RWPE1 (cell line): ENCODE data around the gene KIAA1217.

Source experiments
- CTCF ChIA-PET: fragments of 350-600 bp; sonication (Branson Sonifier 250); formaldehyde crosslinking; extraction: SDS; loops from one replicate; lab custom pipeline; 2021; lab: Yijun Ruan, JAX
- POLR2A ChIA-PET: fragments of 400-600 bp; formaldehyde crosslinking; extraction: SDS; loops from one replicate; lab custom pipeline; 2020; ENCODE audit warnings: antibody characterized with exemption; ENCODE audit not compliant: low non-redundant PET; lab: Yijun Ruan, JAX
- DNase-seq: peaks from one replicate; pipeline ENCODE4 v3.0.0; 2012; ENCODE audit warnings: low spot score
- H3K27ac ChIP-seq: fragments of 450-650 bp; 2 replicates; pipeline ENCODE4 v1.5.1; 2017
- TF ChIP-seq, protein P1 (sequence below): fragments of 450-650 bp; conservative IDR thresholded peaks from 2 replicates; pipeline ENCODE4 v1.5.1; 2017; ENCODE audit warnings: low read depth, mild to moderate bottlenecking

Gene KIAA1217

GRCh38 chr10:24432478-24433416, 223.8 kb downstream of the KIAA1217 start:
- no peak for DNase-seq
- POLR2A ChIA-PET = no interaction called here
- no peak overlapping the region; the same call in 1 of the 2 replicates for H3K27ac ChIP-seq
- CTCF ChIA-PET = no interaction called here
- TF ChIP-seq, protein P1, sequence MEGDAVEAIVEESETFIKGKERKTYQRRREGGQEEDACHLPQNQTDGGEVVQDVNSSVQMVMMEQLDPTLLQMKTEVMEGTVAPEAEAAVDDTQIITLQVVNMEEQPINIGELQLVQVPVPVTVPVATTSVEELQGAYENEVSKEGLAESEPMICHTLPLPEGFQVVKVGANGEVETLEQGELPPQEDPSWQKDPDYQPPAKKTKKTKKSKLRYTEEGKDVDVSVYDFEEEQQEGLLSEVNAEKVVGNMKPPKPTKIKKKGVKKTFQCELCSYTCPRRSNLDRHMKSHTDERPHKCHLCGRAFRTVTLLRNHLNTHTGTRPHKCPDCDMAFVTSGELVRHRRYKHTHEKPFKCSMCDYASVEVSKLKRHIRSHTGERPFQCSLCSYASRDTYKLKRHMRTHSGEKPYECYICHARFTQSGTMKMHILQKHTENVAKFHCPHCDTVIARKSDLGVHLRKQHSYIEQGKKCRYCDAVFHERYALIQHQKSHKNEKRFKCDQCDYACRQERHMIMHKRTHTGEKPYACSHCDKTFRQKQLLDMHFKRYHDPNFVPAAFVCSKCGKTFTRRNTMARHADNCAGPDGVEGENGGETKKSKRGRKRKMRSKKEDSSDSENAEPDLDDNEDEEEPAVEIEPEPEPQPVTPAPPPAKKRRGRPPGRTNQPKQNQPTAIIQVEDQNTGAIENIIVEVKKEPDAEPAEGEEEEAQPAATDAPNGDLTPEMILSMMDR = no peak

- no peak overlapping the region for H3K27ac ChIP-seq
- ChIA-PET CTCF (no interaction called here), POLR2A (no interaction called here)
- TF ChIP-seq, protein P1 = no peak
- DNase-seq = no peak
Measured at GRCh38 chr10:24433705-24434104, 224.8 kb downstream of the KIAA1217 start.

DNA sequence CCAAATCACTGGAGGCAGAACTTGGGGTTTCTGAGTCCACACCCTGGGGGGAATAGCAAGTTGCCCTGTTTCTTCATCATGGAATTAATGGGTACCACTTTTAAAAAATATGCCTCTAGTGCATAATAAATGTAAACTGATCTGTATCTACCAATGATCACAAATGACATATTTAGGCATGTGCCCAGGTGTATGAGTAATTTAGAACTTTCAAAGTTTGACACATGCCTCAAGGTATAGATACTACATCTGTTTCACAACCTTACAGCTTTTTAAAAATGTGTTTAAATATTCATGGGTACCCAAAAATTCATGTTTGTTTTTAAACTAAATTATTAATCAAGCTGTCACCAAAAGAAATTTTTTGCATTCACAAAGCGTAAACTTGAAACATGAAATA, 226.0 kb downstream of the KIAA1217 start:
- TF ChIP-seq, protein P1 = no peak
- no peak overlapping the region for H3K27ac ChIP-seq
- peak; percentile 13 for DNase-seq
- ChIA-PET POLR2A (no interaction called here), CTCF (no interaction called here)

GRCh38 chr10:24435374-24435773, 226.4 kb downstream of the KIAA1217 start:
- TF ChIP-seq, protein P1 = no peak
- peak; percentile 64 for DNase-seq
- H3K27ac ChIP-seq = no peak overlapping the region
- ChIA-PET CTCF (no interaction called here), POLR2A (no interaction called here)

- no peak overlapping the region for H3K27ac ChIP-seq
- TF ChIP-seq, protein P1 = no peak
- POLR2A ChIA-PET = no interaction called here
- DNase-seq = no peak
- CTCF ChIA-PET = no interaction called here
Measured at GRCh38 chr10:24437302-24437701, 228.4 kb downstream of the KIAA1217 start.

DNA sequence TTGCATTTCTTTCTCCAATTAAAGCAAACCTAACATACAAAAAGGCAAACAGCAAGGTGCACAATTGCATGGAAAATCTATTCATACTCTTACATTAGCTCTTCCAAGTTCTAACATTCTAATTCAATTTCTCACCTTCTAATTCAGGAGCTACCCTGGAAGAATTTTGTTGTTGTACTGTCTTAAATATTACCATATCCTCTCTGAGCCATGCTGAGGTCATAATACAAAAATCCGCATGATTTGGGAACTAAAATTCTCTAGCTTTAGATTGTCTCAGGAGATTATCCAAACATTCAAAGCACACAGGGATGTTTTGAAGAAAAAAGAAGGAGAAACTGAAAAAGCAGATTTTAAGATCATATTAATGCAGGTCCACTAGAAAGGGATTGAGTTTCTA, 229.9 kb downstream of the KIAA1217 start:
- TF ChIP-seq, protein P1 = no peak
- DNase-seq = no peak
- ChIA-PET POLR2A (no interaction called here), CTCF (interaction anchor here (0.6 kb wide), 1 partner anchor 16 kb away, joined by 3 read pairs; no protein-coding TSS in a partner anchor)
- H3K27ac ChIP-seq = no peak overlapping the region
